WTC11 (cell line): ENCODE measurements around the gene ETS1. TPM values are rescaled to one million over a fixed set of nuclear protein-coding genes. Genes with fewer than 3 reads are reported as not detected.

Source experiments
- ATAC-seq: fragments of 200-7000 bp; cut with Tn5 transposase; 2 replicates; pipeline ENCODE4 v1.10.0; 2021; ENCODE audit warnings: mild to moderate bottlenecking, moderate library complexity
- CTCF ChIA-PET: fragments of 300-600 bp; sonication (Branson Sonifier 250); formaldehyde crosslinking; loops from one replicate; lab custom pipeline; 2021; ENCODE audit warnings: antibody characterized with exemption; lab: Charles Lee
- POLR2A ChIA-PET: fragments of 350-600 bp; sonication (Branson Sonifier 250); formaldehyde crosslinking; loops from one replicate; lab custom pipeline; 2021; ENCODE audit warnings: antibody characterized with exemption; lab: Charles Lee
- DNase-seq: peaks from one replicate; pipeline ENCODE4 v3.0.0; 2021; ENCODE audit warnings: low spot score
- H3K27ac Mint-ChIP-seq: 2 replicates; pipeline ENCODE4 v1.8.0; 2021; ENCODE audit warnings: mixed read lengths
- H3K27me3 Mint-ChIP-seq: 2 replicates; pipeline ENCODE4 v1.8.0; 2021; ENCODE audit warnings: low read depth, mild to moderate bottlenecking, moderate library complexity, mixed read lengths
- H3K36me3 Mint-ChIP-seq: 2 replicates; pipeline ENCODE4 v1.8.0; 2021; ENCODE audit warnings: mixed read lengths
- H3K4me1 Mint-ChIP-seq: 2 replicates; pipeline ENCODE4 v1.8.0; 2022; ENCODE audit warnings: mixed read lengths
- H3K4me3 Mint-ChIP-seq: 2 replicates; pipeline ENCODE4 v1.8.0; 2021; ENCODE audit warnings: mild to moderate bottlenecking, moderate library complexity, mixed read lengths
- H3K9me3 Mint-ChIP-seq: 2 replicates; pipeline ENCODE4 v1.8.0; 2021; ENCODE audit warnings: mixed read lengths
- ATF1 ChIP-seq: sonication (generic); formaldehyde crosslinking; IDR thresholded peaks from 2 replicates; pipeline ENCODE4 v1.8.1; 2023; ENCODE audit warnings: mild to moderate bottlenecking, moderate library complexity, missing genetic modification reagents
- CTCF ChIP-seq: fragments of 200-600 bp; IDR thresholded peaks from 2 replicates; pipeline ENCODE4 v1.8.0; 2022; ENCODE audit warnings: antibody characterized with exemption
- E2F5 ChIP-seq: sonication (generic); formaldehyde crosslinking; IDR thresholded peaks from 2 replicates; pipeline ENCODE4 v1.8.1; 2022; ENCODE audit warnings: mild to moderate bottlenecking, moderate library complexity, missing genetic modification reagents
- ESRRA ChIP-seq: sonication (generic); formaldehyde crosslinking; IDR thresholded peaks from 2 replicates; pipeline ENCODE4 v1.8.1; 2022; ENCODE audit warnings: mild to moderate bottlenecking, missing genetic modification reagents, borderline replicate concordance
- FOXJ3 ChIP-seq: sonication (generic); formaldehyde crosslinking; IDR thresholded peaks from 2 replicates; pipeline ENCODE4 v1.9.0; 2021; ENCODE audit warnings: missing genetic modification reagents, mild to moderate bottlenecking, borderline replicate concordance
- FOXK1 ChIP-seq: sonication (generic); formaldehyde crosslinking; IDR thresholded peaks from 2 replicates; pipeline ENCODE4 v1.8.0; 2022; ENCODE audit warnings: mild to moderate bottlenecking, moderate library complexity, missing genetic modification reagents
- JAZF1 ChIP-seq: fragments of 250-450 bp; sonication (Bioruptor Pico); IDR thresholded peaks from 2 replicates; pipeline ENCODE4 v1.9.0; 2021; ENCODE audit warnings: moderate library complexity, mild to moderate bottlenecking, inconsistent platforms
- MLX ChIP-seq: sonication (generic); formaldehyde crosslinking; IDR thresholded peaks from 2 replicates; pipeline ENCODE4 v1.8.1; 2023; ENCODE audit warnings: mild to moderate bottlenecking, missing genetic modification reagents, moderate library complexity
- MYBL2 ChIP-seq: sonication (generic); formaldehyde crosslinking; IDR thresholded peaks from 2 replicates; pipeline ENCODE4 v1.8.1; 2023; ENCODE audit warnings: mild to moderate bottlenecking, moderate library complexity, missing genetic modification reagents
- NFATC4 ChIP-seq: fragments of 250-450 bp; sonication (Bioruptor Pico); IDR thresholded peaks from 2 replicates; pipeline ENCODE4 v1.9.0; 2021; ENCODE audit warnings: mild to moderate bottlenecking
- SMAD3 ChIP-seq: sonication (generic); formaldehyde crosslinking; IDR thresholded peaks from 2 replicates; pipeline ENCODE4 v1.8.0; 2022; ENCODE audit warnings: missing genetic modification reagents, mild to moderate bottlenecking, borderline replicate concordance
- TEAD1 ChIP-seq: sonication (generic); formaldehyde crosslinking; IDR thresholded peaks from 2 replicates; pipeline ENCODE4 v1.8.0; 2022; ENCODE audit warnings: mild to moderate bottlenecking, missing genetic modification reagents
- USF1 ChIP-seq: sonication (generic); formaldehyde crosslinking; IDR thresholded peaks from 2 replicates; pipeline ENCODE4 v1.8.0; 2022; ENCODE audit warnings: mild to moderate bottlenecking, missing genetic modification reagents
- ZNF317 ChIP-seq: sonication (generic); formaldehyde crosslinking; IDR thresholded peaks from 2 replicates; pipeline ENCODE4 v1.8.1; 2023; ENCODE audit warnings: low read depth, mild to moderate bottlenecking, moderate library complexity, missing genetic modification reagents, borderline replicate concordance
- ZNF423 ChIP-seq: fragments of 250-450 bp; sonication (Bioruptor Pico); IDR thresholded peaks from 2 replicates; pipeline ENCODE4 v2.1.2; 2022; ENCODE audit warnings: mild to moderate bottlenecking, moderate library complexity
- ZNF425 ChIP-seq: fragments of 250-450 bp; sonication (Bioruptor Pico); conservative IDR thresholded peaks from 2 replicates; pipeline ENCODE4 v1.9.0; 2021; ENCODE audit warnings: mild to moderate bottlenecking
- ZNF512 ChIP-seq: sonication (generic); formaldehyde crosslinking; IDR thresholded peaks from 2 replicates; pipeline ENCODE4 v1.8.1; 2022; ENCODE audit warnings: missing genetic modification reagents, borderline replicate concordance
- total RNA-seq: library from RNA; stranded (reverse); gene quantifications from 3 replicates; pipeline ENCODE4 v1.2.3, GENCODE V29; 2021

Gene ETS1
- total RNA-seq, 1 experiment from 2014 or later = 33.1 TPM

GRCh38 chr11:128501008-128501407, 86.3 kb downstream of the ETS1 start (continued):
- TF ChIP-seq FOXK1 (CRISPR knock-in tag) = no peak
- TF ChIP-seq ZNF425 (CRISPR knock-in tag) = no peak
- TF ChIP-seq SMAD3 (CRISPR knock-in tag) = no peak
- no peak for TF ChIP-seq ZNF317 (CRISPR knock-in tag)
- no peak for TF ChIP-seq E2F5 (CRISPR knock-in tag)
- TF ChIP-seq ZNF423 (CRISPR knock-in tag) = no peak
- TF ChIP-seq FOXJ3 (CRISPR knock-in tag) = no peak

- no peaks in the 10 kb centered on the region; the same call in 1 of the 2 replicates for H3K36me3 Mint-ChIP-seq
- no peak overlapping the region for H3K27ac Mint-ChIP-seq
- no peak for ATAC-seq
- DNase-seq = no peak
- CTCF ChIA-PET = interaction anchor here (0.6 kb wide), 1 partner anchor 406 kb away, joined by 3 read pairs; no protein-coding TSS in a partner anchor
- H3K4me3 Mint-ChIP-seq = no peak overlapping the region
- H3K9me3 Mint-ChIP-seq = peaks cover 7% of the 10 kb centered on the region
- no peak for TF ChIP-seq JAZF1
- no peak for TF ChIP-seq MLX (CRISPR knock-in tag)
- TF ChIP-seq NFATC4 (CRISPR knock-in tag) = no peak
- TF ChIP-seq CTCF = no peak
- no peak for TF ChIP-seq ATF1 (CRISPR knock-in tag)
- no peak for TF ChIP-seq ESRRA (CRISPR knock-in tag)
- no peak for TF ChIP-seq TEAD1 (CRISPR knock-in tag)
- TF ChIP-seq ZNF512 (CRISPR knock-in tag) = no peak
- TF ChIP-seq USF1 (CRISPR knock-in tag) = no peak
- TF ChIP-seq ZNF423 (CRISPR knock-in tag) = no peak
- no peak for TF ChIP-seq FOXK1 (CRISPR knock-in tag)
- TF ChIP-seq SMAD3 (CRISPR knock-in tag) = no peak
- TF ChIP-seq MYBL2 (CRISPR knock-in tag) = no peak
- H3K4me1 Mint-ChIP-seq = peaks cover 51% of the 10 kb centered on the region
- POLR2A ChIA-PET = no interaction called here
- no peaks in the 10 kb centered on the region for H3K27me3 Mint-ChIP-seq
These were observed 86.9 kb downstream of the ETS1 start for GRCh38 chr11:128500493-128500892.
